Kidney (tissue), 14 donors: ENCODE measurements around the gene SLC12A1. TPM values are rescaled to one million over a fixed set of nuclear protein-coding genes. Genes with fewer than 3 reads are reported as not detected.

ENCODE experiments used
- DNase-seq, 5 donors: peaks; one replicate each; pipeline ENCODE4 v3.0.0-alpha.2; 2013 to 2020
- FAIRE-seq: peaks from 2 replicates; lab custom pipeline; 2012; peaks lifted over from hg19 to GRCh38; lab: Jason Lieb, UNC
- H3K27ac ChIP-seq, 2 donors: one replicate each; pipeline ENCODE4 v1.7.0; 2013; ENCODE audit warnings: low read depth in 2 of 2, low read length in 2 of 2, inconsistent platforms in 1 of 2
- H3K27me3 ChIP-seq: one replicate; pipeline ENCODE4 v1.7.1; 2013; ENCODE audit warnings: low read length, inconsistent platforms; ENCODE audit not compliant: control insufficient read depth, insufficient read depth
- H3K36me3 ChIP-seq, 3 donors: one replicate each; pipeline versions ENCODE4 v1.7.0 to v1.7.1; 2013; ENCODE audit warnings: low read length in 3 of 3, control low read depth in 1 of 3, inconsistent platforms in 1 of 3; ENCODE audit not compliant: insufficient read depth in 3 of 3, control insufficient read depth in 2 of 3
- H3K4me1 ChIP-seq, 3 donors: one replicate each; pipeline versions ENCODE4 v1.7.0 to v1.7.1; 2013; ENCODE audit warnings: low read length in 3 of 3, inconsistent platforms in 1 of 3, low read depth in 1 of 3; ENCODE audit not compliant: control insufficient read depth in 2 of 3, insufficient read depth in 2 of 3
- H3K4me3 ChIP-seq, 3 donors: one replicate each; pipeline versions ENCODE4 v1.7.0 to v1.8.1; 2013; ENCODE audit warnings: low read length in 3 of 3, control low read depth in 1 of 3, inconsistent platforms in 1 of 3
- H3K9ac ChIP-seq, 3 donors: one replicate each; pipeline versions ENCODE4 v1.7.0 to v1.7.1; 2013; ENCODE audit warnings: low read length in 3 of 3, control low read depth in 1 of 3, inconsistent platforms in 1 of 3
- H3K9me3 ChIP-seq, 3 donors: one replicate each; pipeline versions ENCODE4 v1.7.0 to v1.7.1; 2013; ENCODE audit warnings: low read length in 3 of 3, control low read depth in 1 of 3, inconsistent platforms in 1 of 3; ENCODE audit not compliant: control insufficient read depth in 2 of 3, insufficient read depth in 1 of 3
- intact Hi-C: fragments of 100-400 bp; cut with DNase I; formaldehyde crosslinking; loops from one replicate; pipeline ENCODE4 v1.11.1; 2022
- polyA plus RNA-seq: library from polyadenylated mRNA; stranded (reverse); fragments of 350-450 nt; fragmentation: Illumina TruSeq; extraction: RNeasy Lipid Tissue Mini Kit (QIAGEN cat#74804); gene quantifications from one replicate; pipeline ENCODE4 v1.2.3, GENCODE V29; 2014; ENCODE audit warnings: low read depth, low replicate concordance; ENCODE audit not compliant: insufficient read depth
- total RNA-seq: library from RNA; stranded (reverse); fragmentation: NEBNext Ultra II Directional; extraction: Animal tissue kit (Norgen Biotek cat#: 25700); gene quantifications from one replicate; pipeline ENCODE4 v1.2.1, GENCODE V29; 2021
- TF ChIP-seq, protein P1 (sequence below): IDR thresholded peaks from 3 replicates; pipeline ENCODE4 v1.5.1; 2012; ENCODE audit warnings: mild to moderate bottlenecking, moderate library complexity, borderline replicate concordance; ENCODE audit not compliant: insufficient read depth; ENCODE audit errors: extremely low read depth
- donor health status: control.
- donor health status: control.
- donor health status: control.
- donor health status: control.
- donor health status: control.
- donor health status: DM: yes; HTN: yes; CAD: no.
- donor health status: Normal renal cell carcinoma (clear cell type).

Gene SLC12A1
- total and polyA plus RNA-seq, 2 donors from 2014 or later, result 201 to 370 TPM

DNA sequence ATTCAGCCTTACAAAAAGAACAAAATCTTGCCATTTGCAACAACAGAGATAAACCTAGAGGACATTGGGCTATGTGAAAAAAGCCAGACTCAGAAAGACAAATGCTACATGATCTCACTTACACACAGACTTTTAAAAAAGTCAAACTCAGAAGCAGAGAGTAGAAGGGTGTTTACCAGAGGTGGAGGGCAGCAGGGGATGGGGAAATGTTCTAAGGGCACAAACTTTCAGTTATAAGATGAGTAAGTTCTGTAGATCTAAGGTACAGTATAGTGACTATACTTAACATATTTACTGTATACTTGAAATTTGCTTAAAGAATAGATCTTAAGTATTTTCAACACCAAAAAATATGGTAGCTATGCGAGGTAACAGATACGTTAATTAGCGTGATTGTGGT is 31.0 kb upstream of the SLC12A1 start:
- H3K36me3 ChIP-seq, result no peaks in the 10 kb centered on the region
- no peak overlapping the region for H3K4me3 ChIP-seq
- intact Hi-C loops, result no loop called here
- no peak for FAIRE-seq
- no peaks in the 10 kb centered on the region for H3K4me1 ChIP-seq
- TF ChIP-seq, protein P1, sequence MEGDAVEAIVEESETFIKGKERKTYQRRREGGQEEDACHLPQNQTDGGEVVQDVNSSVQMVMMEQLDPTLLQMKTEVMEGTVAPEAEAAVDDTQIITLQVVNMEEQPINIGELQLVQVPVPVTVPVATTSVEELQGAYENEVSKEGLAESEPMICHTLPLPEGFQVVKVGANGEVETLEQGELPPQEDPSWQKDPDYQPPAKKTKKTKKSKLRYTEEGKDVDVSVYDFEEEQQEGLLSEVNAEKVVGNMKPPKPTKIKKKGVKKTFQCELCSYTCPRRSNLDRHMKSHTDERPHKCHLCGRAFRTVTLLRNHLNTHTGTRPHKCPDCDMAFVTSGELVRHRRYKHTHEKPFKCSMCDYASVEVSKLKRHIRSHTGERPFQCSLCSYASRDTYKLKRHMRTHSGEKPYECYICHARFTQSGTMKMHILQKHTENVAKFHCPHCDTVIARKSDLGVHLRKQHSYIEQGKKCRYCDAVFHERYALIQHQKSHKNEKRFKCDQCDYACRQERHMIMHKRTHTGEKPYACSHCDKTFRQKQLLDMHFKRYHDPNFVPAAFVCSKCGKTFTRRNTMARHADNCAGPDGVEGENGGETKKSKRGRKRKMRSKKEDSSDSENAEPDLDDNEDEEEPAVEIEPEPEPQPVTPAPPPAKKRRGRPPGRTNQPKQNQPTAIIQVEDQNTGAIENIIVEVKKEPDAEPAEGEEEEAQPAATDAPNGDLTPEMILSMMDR, result no peak
- H3K9ac ChIP-seq, result no peak overlapping the region
- H3K27me3 ChIP-seq, result no peaks in the 10 kb centered on the region
- DNase-seq, result no peak
- H3K9me3 ChIP-seq, result no peaks in the 10 kb centered on the region
- H3K27ac ChIP-seq, result no peak overlapping the region

GRCh38 chr15:48176112-48176511 is 30.0 kb upstream of the SLC12A1 start:
- H3K4me1 ChIP-seq, result no peaks in the 10 kb centered on the region
- H3K27me3 ChIP-seq, result no peaks in the 10 kb centered on the region
- H3K9me3 ChIP-seq, result no peaks in the 10 kb centered on the region
- no peak for DNase-seq
- intact Hi-C loops, result no loop called here
- H3K4me3 ChIP-seq, result no peak overlapping the region
- no peak overlapping the region for H3K9ac ChIP-seq
- no peak for FAIRE-seq
- no peak overlapping the region for H3K27ac ChIP-seq
- no peaks in the 10 kb centered on the region for H3K36me3 ChIP-seq
- TF ChIP-seq, protein P1, result no peak

DNA sequence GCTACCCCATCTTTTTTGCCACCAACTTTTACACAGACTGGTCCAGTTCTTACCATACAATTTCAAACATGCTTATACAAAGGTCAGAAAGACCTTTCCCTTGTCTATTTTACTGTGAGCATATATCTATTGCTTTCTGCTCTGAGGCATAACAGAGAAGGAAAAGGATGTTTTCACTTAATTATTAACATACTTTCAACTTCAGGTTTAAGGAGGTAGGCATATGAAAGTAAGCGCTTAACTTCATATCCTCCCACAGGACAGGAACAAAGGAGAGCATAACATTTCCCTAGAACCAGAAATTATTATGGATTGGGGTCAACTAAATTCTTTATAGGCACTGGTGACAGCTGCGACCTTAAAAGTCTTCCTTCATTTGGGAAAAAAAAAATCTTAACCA is 29.1 kb upstream of the SLC12A1 start:
- Histone ChIP-seq H3K9ac (peak overlapping the region in 2 of 3 donors; percentile 60 to 61), H3K27me3 (no peaks in the 10 kb centered on the region), H3K4me3 (peak overlapping the region; percentile 46 to 72 (median 60)), H3K4me1 (no peaks in the 10 kb centered on the region), H3K36me3 (no peaks in the 10 kb centered on the region), H3K27ac (peak overlapping the region in 1 of 2 donors; percentile 78), H3K9me3 (no peaks in the 10 kb centered on the region)
- TF ChIP-seq, protein P1, result no peak
- intact Hi-C loops, result no loop called here
- FAIRE-seq (no peak), DNase-seq (peak in 1 of 5 donors; percentile 22)

- peak overlapping the region; percentile 44 to 61 (median 60) for H3K9ac ChIP-seq
- H3K9me3 ChIP-seq, result no peaks in the 10 kb centered on the region
- H3K4me1 ChIP-seq, result no peaks in the 10 kb centered on the region
- no peaks in the 10 kb centered on the region for H3K36me3 ChIP-seq
- FAIRE-seq (no peak), DNase-seq (peak in 2 of 5 donors; percentile 85)
- intact Hi-C loops, result no loop called here
- TF ChIP-seq, protein P1, result no peak
- H3K4me3 ChIP-seq, result peak overlapping the region; percentile 46 to 72 (median 60)
- no peaks in the 10 kb centered on the region for H3K27me3 ChIP-seq
- peak overlapping the region; percentile 1 to 78 for H3K27ac ChIP-seq
Measured at GRCh38 chr15:48177383-48177765, 28.7 kb upstream of the SLC12A1 start.
